ENCODE data around the gene NME1. TPM values are rescaled to one million over a fixed set of nuclear protein-coding genes. Genes with fewer than 3 reads are reported as not detected.

The NME1 gene
- total and polyA plus RNA-seq, 10 of the 15 experiments (the other 5 are each of a cell fraction or from before 2014, with no cell fraction given), result 273 to 1,362 (median 455) TPM

- TF ChIP-seq DPF2 (IDR thresholded peaks at IDR 0.05) (0 out of 2 replicates have a peak, but pooled peaks have one; percentile 12), ZNF687 (IDR thresholded peaks at IDR 0.05) (no peak)
- TF ChIP-seq, protein P1, sequence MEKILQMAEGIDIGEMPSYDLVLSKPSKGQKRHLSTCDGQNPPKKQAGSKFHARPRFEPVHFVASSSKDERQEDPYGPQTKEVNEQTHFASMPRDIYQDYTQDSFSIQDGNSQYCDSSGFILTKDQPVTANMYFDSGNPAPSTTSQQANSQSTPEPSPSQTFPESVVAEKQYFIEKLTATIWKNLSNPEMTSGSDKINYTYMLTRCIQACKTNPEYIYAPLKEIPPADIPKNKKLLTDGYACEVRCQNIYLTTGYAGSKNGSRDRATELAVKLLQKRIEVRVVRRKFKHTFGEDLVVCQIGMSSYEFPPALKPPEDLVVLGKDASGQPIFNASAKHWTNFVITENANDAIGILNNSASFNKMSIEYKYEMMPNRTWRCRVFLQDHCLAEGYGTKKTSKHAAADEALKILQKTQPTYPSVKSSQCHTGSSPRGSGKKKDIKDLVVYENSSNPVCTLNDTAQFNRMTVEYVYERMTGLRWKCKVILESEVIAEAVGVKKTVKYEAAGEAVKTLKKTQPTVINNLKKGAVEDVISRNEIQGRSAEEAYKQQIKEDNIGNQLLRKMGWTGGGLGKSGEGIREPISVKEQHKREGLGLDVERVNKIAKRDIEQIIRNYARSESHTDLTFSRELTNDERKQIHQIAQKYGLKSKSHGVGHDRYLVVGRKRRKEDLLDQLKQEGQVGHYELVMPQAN (conservative IDR thresholded peaks at IDR 0.05), result no peak; the same call in 1 of the 2 replicates
Measured at GRCh38 chr17:51166987-51167931, 13.9 kb downstream of the NME1 start (continued).

DNA sequence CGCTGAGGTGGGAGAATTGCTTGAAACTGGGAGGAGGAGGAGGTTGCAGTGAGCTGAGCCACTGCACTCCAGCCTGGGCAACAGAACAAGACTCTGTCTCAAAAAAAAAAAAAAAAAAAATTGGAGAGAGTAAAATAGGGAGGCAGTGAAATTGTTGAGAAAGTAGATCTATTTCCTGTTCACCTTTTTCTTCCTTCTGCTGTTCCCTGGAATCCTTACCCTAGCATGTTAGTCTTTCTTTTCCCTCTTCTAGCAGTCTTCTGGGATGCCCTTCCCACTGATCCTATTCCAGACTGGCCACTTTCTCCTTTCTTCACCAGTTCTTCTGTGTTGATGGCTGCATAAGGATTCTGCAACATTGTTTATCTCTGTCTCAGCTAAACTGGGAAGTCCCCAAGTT lies 16.0 kb downstream of the NME1 start:
- no peak overlapping the region for H3K4me2 ChIP-seq (ENCODE audit: control insufficient read depth, insufficient read depth)
- H3K79me2 ChIP-seq (ENCODE audit: control insufficient read depth, insufficient read depth, low read length), result peaks cover 25% of the 10 kb centered on the region
- BruUV-seq (replicated peaks), result no TSS peak
- RAD21 ChIA-PET (ENCODE audit: unreplicated experiment), result no interaction called here
- H3K27ac ChIP-seq (ENCODE audit: control insufficient read depth, insufficient read depth), result no peak overlapping the region
- DNase-seq (ENCODE audit: low read depth, low spot score) (no peak), ATAC-seq (no peak), FAIRE-seq (no peak)
- POLR2A ChIA-PET, result interaction anchor here (0.5 kb wide), 1 partner anchor 667 kb away, joined by 5 read pairs; no protein-coding TSS in a partner anchor
- 92% methylated on average over 1 of the region's 1 CpG for WGBS (ENCODE audit: insufficient coverage, insufficient replicate concordance, low lambda C conversion rate, missing lambda C conversion rate)
- H2AFZ ChIP-seq (ENCODE audit: control insufficient read depth, low read depth, low read length), result no peak overlapping the region
- H3K4me1 ChIP-seq (ENCODE audit: control insufficient read depth, insufficient read depth, low read length), result peaks cover 12% of the 10 kb centered on the region
- CTCF ChIA-PET, result no interaction called here
- in situ Hi-C loops (cut with MboI), result loop anchor here (10.0 kb wide), 1 partner anchor 65 kb away; no protein-coding TSS in a partner anchor
- SMC1A ChIA-PET (ENCODE audit: uncharacterized antibody, unreplicated experiment), result no interaction called here
- H3K9ac ChIP-seq (ENCODE audit: control insufficient read depth, insufficient read depth, low read length), result no peak overlapping the region
- intact Hi-C loops (cut with micrococcal nuclease; ENCODE audit: unreplicated experiment), result loop anchor here (5.0 kb wide), 1 partner anchor 93 kb away; the partner anchor contains the start of genes MBTD1 and UTP18
- no peak overlapping the region for H3K4me3 ChIP-seq
- H4K20me1 ChIP-seq (ENCODE audit: control insufficient read depth, insufficient read depth), result no peaks in the 10 kb centered on the region
- H3K9me3 ChIP-seq (replicated peaks; ENCODE audit: control insufficient read depth, insufficient read depth, low read length), result no peaks in the 10 kb centered on the region
- H3K27me3 ChIP-seq (replicated peaks in 1 of 2; ENCODE audit: control insufficient read depth in 2 of 2, insufficient read depth in 2 of 2, low read length in 1 of 2), result no peaks in the 10 kb centered on the region
- H3K36me3 ChIP-seq (ENCODE audit: control insufficient read depth in 2 of 2, insufficient read depth in 2 of 2, low read length in 1 of 2), result peaks cover 2 to 25% of the 10 kb centered on the region in 2 experiments
- TF ChIP-seq ZNF687 (IDR thresholded peaks at IDR 0.05), result no peak
- no peak for TF ChIP-seq EED (IDR thresholded peaks at IDR 0.05; ENCODE audit: low read depth)
- TF ChIP-seq CHD1 (IDR thresholded peaks at IDR 0.05; ENCODE audit: low read depth, low read length), result no peak
- TF ChIP-seq ZNF217 (IDR thresholded peaks at IDR 0.05), result no peak
- TF ChIP-seq POLR2AphosphoS5 (IDR thresholded peaks at IDR 0.05; ENCODE audit: low read length), result no peak

Data from GM12878 (cell line).